Activated CD4-positive, alpha-beta memory T cell treated with anti-CD3 and anti-CD28 coated beads, Interleukin-2, amount 10 ng/mL, durations not matched to agents 7 days and 5 days (primary cell): ENCODE measurements around the gene EHD1. TPM values are rescaled to one million over a fixed set of nuclear protein-coding genes. Genes with fewer than 3 reads are reported as not detected.
A peak's percentile ranks its signal among the peaks of the same experiment; 100 is the strongest.

Experiments used
- CTCF ChIA-PET: fragments of 350-600 bp; sonication (Branson Sonifier 250); formaldehyde crosslinking; loops from one replicate; lab custom pipeline; 2021; ENCODE audit warnings: antibody characterized with exemption, inconsistent platforms; lab: Charles Lee
- POLR2A ChIA-PET: fragments of 350-600 bp; sonication (Branson Sonifier 250); formaldehyde crosslinking; loops from one replicate; lab custom pipeline; 2021; ENCODE audit warnings: antibody characterized with exemption; lab: Charles Lee
- DNase-seq: peaks from one replicate; pipeline ENCODE4 v3.0.0-alpha.2; 2020
- H3K27ac Mint-ChIP-seq: one replicate; pipeline ENCODE4 v1.8.0; 2021; ENCODE audit warnings: mild to moderate bottlenecking, mixed read lengths
- H3K27me3 Mint-ChIP-seq: one replicate; pipeline ENCODE4 v1.8.0; 2021; ENCODE audit warnings: mixed read lengths
- H3K36me3 Mint-ChIP-seq: one replicate; pipeline ENCODE4 v1.8.0; 2021; ENCODE audit warnings: low read depth, mixed read lengths
- H3K4me1 Mint-ChIP-seq: one replicate; pipeline ENCODE4 v1.8.0; 2021; ENCODE audit warnings: mixed read lengths
- H3K4me3 Mint-ChIP-seq: one replicate; pipeline ENCODE4 v1.8.0; 2021; ENCODE audit warnings: mild to moderate bottlenecking, mixed read lengths
- H3K9me3 Mint-ChIP-seq: one replicate; pipeline ENCODE4 v1.8.0; 2021; ENCODE audit warnings: mixed read lengths
- total RNA-seq, 2 experiments: library from RNA; stranded (reverse); gene quantifications; one replicate each; pipeline ENCODE4 v1.2.3, GENCODE V29; 2021

EHD1 gene
- total RNA-seq, 2 experiments from 2014 or later = 138 to 146 TPM

DNA sequence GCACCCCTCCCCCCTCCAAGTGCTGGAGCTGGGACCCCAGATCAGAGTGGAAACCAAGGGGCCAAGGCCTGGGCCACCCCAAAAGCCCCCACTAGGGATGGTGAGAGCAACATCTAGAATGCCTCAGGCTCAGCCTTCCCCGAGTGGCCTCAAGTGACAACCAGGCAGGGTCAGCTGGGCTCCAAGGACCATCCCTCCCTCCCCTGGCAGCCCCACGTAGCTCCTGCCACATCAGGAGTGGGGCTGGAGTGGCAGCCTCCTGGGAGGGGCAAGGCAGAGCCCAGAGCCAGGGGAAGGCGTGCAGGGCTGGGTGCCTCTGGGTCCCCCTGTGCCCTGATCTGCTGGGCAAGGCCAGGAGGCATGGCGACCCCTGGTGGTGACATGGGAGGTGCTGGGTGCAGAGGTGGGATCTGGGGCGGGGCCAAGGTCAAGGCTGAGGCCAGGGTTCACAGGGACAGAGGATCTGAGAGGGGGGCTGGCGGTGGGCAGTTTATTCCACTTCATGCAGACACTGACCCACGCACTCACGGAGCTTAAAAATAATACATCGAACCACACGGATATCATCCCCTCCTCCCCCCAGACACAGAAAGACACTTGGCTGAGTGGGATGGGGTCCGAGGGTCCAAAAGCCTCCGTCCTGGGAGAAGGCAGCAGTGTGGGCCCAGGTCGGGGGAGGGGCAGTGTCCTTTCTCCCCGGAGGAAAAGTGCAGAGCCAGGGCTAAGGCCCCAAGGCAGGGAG is 15.8 kb upstream of the EHD1 start:
- ChIA-PET CTCF (interaction anchor here (0.6 to 30.2 kb wide), 5 partner anchors 9 to 399 kb away, joined by 3 to 957 read pairs (median 4); partner anchors contain the start of gene CDC42BPG), POLR2A (interaction anchor here (25.5 kb wide), 1 partner anchor 37 kb away, joined by 1068 read pairs; the partner anchor contains the start of gene CDC42BPG)
- DNase-seq = peak; percentile 90
- Mint-ChIP-seq H3K4me1 (peaks cover 2% of the 10 kb centered on the region), H3K27ac (no peak overlapping the region), H3K9me3 (no peaks in the 10 kb centered on the region), H3K4me3 (no peak overlapping the region), H3K27me3 (no peaks in the 10 kb centered on the region), H3K36me3 (peaks cover 11% of the 10 kb centered on the region)

DNA sequence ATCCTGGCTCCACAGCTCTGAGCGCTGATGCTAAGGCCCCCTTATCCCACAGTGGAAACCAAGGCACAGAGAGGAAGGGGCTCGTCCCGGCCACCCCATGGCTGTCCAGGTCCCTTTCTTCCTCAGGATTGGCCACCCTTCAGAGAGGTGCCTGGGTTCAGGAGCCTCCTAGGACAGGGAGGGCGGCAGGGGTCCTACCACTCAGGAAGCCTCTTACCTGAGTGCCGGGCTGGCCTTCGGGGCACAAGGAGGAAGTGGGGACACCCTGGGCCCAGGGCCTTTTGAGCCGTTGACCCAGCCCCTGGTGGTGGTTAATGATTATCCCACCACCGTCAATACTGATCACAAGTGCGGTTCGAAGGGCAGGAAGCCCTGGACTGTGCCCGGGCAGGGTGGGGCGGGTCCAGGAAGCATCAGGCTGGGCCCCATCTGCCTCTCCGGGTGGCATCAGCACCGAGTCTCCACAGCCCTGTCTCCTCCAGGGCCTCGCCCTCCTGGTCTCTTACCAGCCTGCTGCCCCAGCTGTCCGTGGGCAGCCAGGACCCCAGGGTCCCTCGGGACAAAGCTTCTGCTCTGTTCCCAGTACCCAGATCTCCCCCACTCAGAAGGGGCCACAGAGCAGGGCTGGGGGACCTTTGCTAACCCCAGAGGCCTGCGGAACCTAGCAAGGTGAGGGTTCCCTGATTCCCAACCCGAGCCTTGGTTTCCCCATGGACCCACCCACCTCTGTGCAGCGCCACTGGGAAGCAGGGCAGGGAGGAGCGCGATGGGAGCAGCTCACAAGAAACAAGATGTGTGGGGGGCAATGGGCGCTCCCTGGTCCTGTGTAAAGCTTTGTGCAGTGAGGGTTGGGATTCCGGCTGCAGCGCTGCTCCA is 15.0 kb upstream of the EHD1 start:
- DNase-seq = no peak
- ChIA-PET POLR2A (interaction anchor here (25.5 kb wide), 1 partner anchor 36 kb away, joined by 1068 read pairs; the partner anchor contains the start of gene CDC42BPG), CTCF (interaction anchor here (0.8 to 30.2 kb wide), 3 partner anchors 8 to 38 kb away, joined by 3 to 957 read pairs (median 5); partner anchors contain the start of gene CDC42BPG)
- Mint-ChIP-seq H3K4me1 (peaks cover 2% of the 10 kb centered on the region), H3K4me3 (no peak overlapping the region), H3K27ac (no peak overlapping the region), H3K27me3 (no peaks in the 10 kb centered on the region), H3K9me3 (no peaks in the 10 kb centered on the region), H3K36me3 (peaks cover 9% of the 10 kb centered on the region)

DNA sequence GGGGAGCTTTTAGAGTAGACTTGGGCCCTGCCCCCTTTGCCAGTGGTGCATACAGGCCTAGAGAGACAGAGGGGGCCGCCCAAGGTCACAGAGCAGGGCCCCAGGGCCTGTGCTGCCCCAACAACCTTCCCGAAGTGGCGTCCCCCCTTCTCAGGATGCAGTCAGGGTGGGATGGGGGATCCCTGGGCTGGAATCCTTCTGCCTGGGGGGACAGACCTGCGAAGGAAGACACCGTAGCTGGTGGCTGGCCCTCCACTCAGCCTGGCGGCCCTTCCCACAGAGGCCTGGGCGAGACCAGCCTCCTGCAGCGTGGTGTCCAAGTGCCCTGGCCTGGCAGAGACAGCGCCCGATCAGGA is 14.4 kb upstream of the EHD1 start:
- peaks cover 7% of the 10 kb centered on the region for H3K4me1 Mint-ChIP-seq
- ChIA-PET CTCF (interaction anchor here (30.2 kb wide), 1 partner anchor 37 kb away, joined by 957 read pairs; the partner anchor contains the start of gene CDC42BPG), POLR2A (interaction anchor here (0.7 to 25.5 kb wide), 2 partner anchors 14 to 36 kb away, joined by 3 to 1068 read pairs; partner anchors contain the start of gene CDC42BPG)
- H3K36me3 Mint-ChIP-seq = peaks cover 9% of the 10 kb centered on the region
- DNase-seq = no peak
- no peaks in the 10 kb centered on the region for H3K9me3 Mint-ChIP-seq
- no peaks in the 10 kb centered on the region for H3K27me3 Mint-ChIP-seq
- no peak overlapping the region for H3K4me3 Mint-ChIP-seq
- H3K27ac Mint-ChIP-seq = no peak overlapping the region

- no peaks in the 10 kb centered on the region for H3K9me3 Mint-ChIP-seq
- ChIA-PET POLR2A (interaction anchor here (0.7 to 25.5 kb wide), 2 partner anchors 13 to 35 kb away, joined by 3 to 1068 read pairs; partner anchors contain the start of gene CDC42BPG), CTCF (interaction anchor here (30.2 kb wide), 1 partner anchor 37 kb away, joined by 957 read pairs; the partner anchor contains the start of gene CDC42BPG)
- DNase-seq = no peak
- peaks cover 8% of the 10 kb centered on the region for H3K36me3 Mint-ChIP-seq
- no peak overlapping the region for H3K4me3 Mint-ChIP-seq
- H3K27me3 Mint-ChIP-seq = no peaks in the 10 kb centered on the region
- no peak overlapping the region for H3K27ac Mint-ChIP-seq
- peaks cover 10% of the 10 kb centered on the region for H3K4me1 Mint-ChIP-seq
Observed at GRCh38 chr11:64892411-64892831, 14.0 kb upstream of the EHD1 start.

GRCh38 chr11:64891880-64892279 is 13.5 kb upstream of the EHD1 start:
- no peak overlapping the region for H3K27ac Mint-ChIP-seq
- H3K4me3 Mint-ChIP-seq = no peak overlapping the region
- H3K36me3 Mint-ChIP-seq = peaks cover 4% of the 10 kb centered on the region
- ChIA-PET POLR2A (interaction anchor here (25.5 kb wide), 1 partner anchor 35 kb away, joined by 1068 read pairs; the partner anchor contains the start of gene CDC42BPG), CTCF (interaction anchor here (30.2 kb wide), 1 partner anchor 36 kb away, joined by 957 read pairs; the partner anchor contains the start of gene CDC42BPG)
- H3K9me3 Mint-ChIP-seq = no peaks in the 10 kb centered on the region
- no peaks in the 10 kb centered on the region for H3K27me3 Mint-ChIP-seq
- peaks cover 13% of the 10 kb centered on the region for H3K4me1 Mint-ChIP-seq
- DNase-seq = no peak

DNA sequence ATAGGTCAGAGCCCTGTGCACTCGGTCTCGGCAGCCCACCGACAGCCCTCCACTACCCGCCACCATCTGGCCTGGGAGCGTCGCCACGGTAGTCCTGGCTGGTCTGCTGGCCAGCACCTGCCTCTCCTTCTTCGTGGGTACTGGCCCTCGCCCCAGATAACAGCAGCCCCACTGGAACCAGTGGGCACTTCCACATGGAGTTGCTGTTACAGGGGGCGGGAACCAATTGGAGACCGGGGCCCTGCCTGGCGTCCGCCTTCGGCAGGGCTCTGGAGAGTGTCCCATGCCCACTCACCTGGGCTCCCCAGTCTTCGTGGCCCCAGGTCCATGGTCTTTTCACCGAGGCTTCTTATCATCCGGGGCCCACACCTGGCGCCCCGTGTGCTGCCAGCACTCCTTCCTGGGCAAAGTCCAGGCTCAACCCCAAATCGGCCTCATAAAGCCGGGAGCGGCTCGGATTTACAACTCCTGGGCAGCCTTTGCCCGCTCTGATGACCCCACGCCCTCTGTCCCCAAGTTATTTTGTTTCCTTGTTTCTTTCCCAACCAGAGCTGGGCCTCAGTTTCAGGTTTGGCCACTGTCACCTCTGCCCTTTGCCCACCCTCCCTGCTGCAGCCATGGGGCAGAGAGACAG is 12.9 kb upstream of the EHD1 start:
- Mint-ChIP-seq H3K9me3 (no peaks in the 10 kb centered on the region), H3K4me1 (peaks cover 13% of the 10 kb centered on the region), H3K27ac (no peak overlapping the region), H3K36me3 (peaks cover 3% of the 10 kb centered on the region), H3K4me3 (no peak overlapping the region), H3K27me3 (no peaks in the 10 kb centered on the region)
- no peak for DNase-seq
- CTCF ChIA-PET = interaction anchor here (0.7 to 30.2 kb wide), 2 partner anchors 12 to 36 kb away, joined by 3 to 957 read pairs; partner anchors contain the start of gene CDC42BPG
- POLR2A ChIA-PET = interaction anchor here (25.5 kb wide), 1 partner anchor 34 kb away, joined by 1068 read pairs; the partner anchor contains the start of gene CDC42BPG

GRCh38 chr11:64890522-64890939 is 12.1 kb upstream of the EHD1 start:
- H3K27ac Mint-ChIP-seq = no peak overlapping the region
- no peak overlapping the region for H3K4me3 Mint-ChIP-seq
- H3K27me3 Mint-ChIP-seq = no peaks in the 10 kb centered on the region
- ChIA-PET POLR2A (interaction anchor here (1.1 to 25.5 kb wide), 2 partner anchors 34 to 112 kb away, joined by 3 to 1068 read pairs; partner anchors contain the start of gene CDC42BPG), CTCF (interaction anchor here (0.7 to 30.2 kb wide), 2 partner anchors 11 to 35 kb away, joined by 3 to 957 read pairs; partner anchors contain the start of gene CDC42BPG)
- H3K4me1 Mint-ChIP-seq = peaks cover 19% of the 10 kb centered on the region
- no peaks in the 10 kb centered on the region for H3K9me3 Mint-ChIP-seq
- no peak for DNase-seq
- peaks cover 3% of the 10 kb centered on the region for H3K36me3 Mint-ChIP-seq

GRCh38 chr11:64888729-64889511 is 10.5 kb upstream of the EHD1 start:
- CTCF ChIA-PET = interaction anchor here (0.8 to 30.2 kb wide), 4 partner anchors 10 to 33 kb away, joined by 3 to 957 read pairs (median 20); partner anchors contain the start of genes CDC42BPG and EHD1
- POLR2A ChIA-PET = interaction anchor here (1.0 to 25.5 kb wide), 4 partner anchors 10 to 152 kb away, joined by 3 to 1068 read pairs (median 5); partner anchors contain the start of genes CDC42BPG, EHD1 and SAC3D1
- Mint-ChIP-seq H3K9me3 (no peaks in the 10 kb centered on the region), H3K4me1 (peaks cover 28% of the 10 kb centered on the region), H3K36me3 (no peaks in the 10 kb centered on the region), H3K4me3 (no peak overlapping the region), H3K27me3 (no peaks in the 10 kb centered on the region), H3K27ac (no peak overlapping the region)
- DNase-seq = no peak

DNA sequence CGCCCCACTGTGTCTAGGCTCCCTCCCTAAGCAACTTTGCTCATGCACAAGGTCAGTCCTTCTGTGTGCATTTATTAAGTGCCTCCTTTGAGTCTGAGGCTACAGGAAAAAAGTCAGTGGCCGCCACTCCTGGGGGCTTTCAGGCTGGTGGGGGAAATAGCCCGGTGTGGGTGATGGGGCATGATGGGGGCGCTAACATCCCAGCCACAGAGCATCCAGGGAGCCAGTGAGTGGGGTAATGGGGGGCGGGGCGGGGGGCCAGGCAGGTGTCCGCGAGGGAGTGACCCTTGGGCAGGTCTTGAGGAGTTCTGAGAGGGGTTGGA is 9.9 kb upstream of the EHD1 start:
- CTCF ChIA-PET = interaction anchor here (0.5 to 30.2 kb wide), 11 partner anchors 9 to 127 kb away, joined by 3 to 957 read pairs (median 5); partner anchors contain the start of genes CDC42BPG, EHD1 and SF1

DNA sequence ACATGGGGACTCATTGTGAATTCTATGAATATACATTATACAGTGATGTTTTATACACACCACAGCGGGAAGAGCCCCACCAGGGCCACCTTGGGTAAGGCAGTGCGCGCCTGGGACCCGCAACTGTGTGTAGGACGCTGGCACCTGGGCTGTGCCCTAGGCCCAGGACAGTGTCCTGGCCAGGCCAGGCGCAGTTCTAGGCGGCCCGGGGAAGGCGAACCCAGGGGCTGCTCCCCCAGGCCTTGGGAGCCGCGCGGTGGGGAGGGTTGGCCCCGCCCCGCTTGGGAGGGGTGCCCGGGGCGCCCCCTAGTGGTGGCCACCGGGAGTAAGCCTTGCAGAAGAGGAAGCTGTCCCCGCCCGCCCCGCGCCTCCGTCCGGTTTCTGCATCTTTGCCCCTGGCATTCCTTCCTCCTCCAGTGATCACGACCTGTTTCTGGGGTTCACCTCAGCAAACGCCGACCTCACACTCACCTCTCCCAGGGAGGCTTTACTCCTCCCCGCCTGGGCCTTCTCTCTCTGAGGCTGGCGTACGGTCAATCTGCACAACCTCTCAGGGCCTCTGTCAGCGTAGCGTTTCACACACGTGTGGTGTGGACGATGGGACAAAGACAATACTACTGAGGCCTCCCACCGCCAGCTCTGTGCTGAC is 9.5 kb upstream of the EHD1 start:
- POLR2A ChIA-PET = interaction anchor here (0.5 to 25.5 kb wide), 6 partner anchors 8 to 153 kb away, joined by 3 to 1068 read pairs (median 5); partner anchors contain the start of genes CDC42BPG, EHD1 and SAC3D1
- CTCF ChIA-PET = interaction anchor here (0.5 to 30.2 kb wide), 12 partner anchors 9 to 127 kb away, joined by 3 to 957 read pairs (median 4); partner anchors contain the start of genes CDC42BPG, EHD1 and SF1
- H3K4me3 Mint-ChIP-seq = peak overlapping the region; percentile 66
- no peaks in the 10 kb centered on the region for H3K27me3 Mint-ChIP-seq
- no peaks in the 10 kb centered on the region for H3K9me3 Mint-ChIP-seq
- H3K4me1 Mint-ChIP-seq = peaks cover 28% of the 10 kb centered on the region
- H3K27ac Mint-ChIP-seq = peak overlapping the region; percentile 83
- no peaks in the 10 kb centered on the region for H3K36me3 Mint-ChIP-seq
- peak; percentile 88 for DNase-seq

More for the DNA sequence above, 9.9 kb upstream of the EHD1 start:
- no peak for DNase-seq
- no peaks in the 10 kb centered on the region for H3K9me3 Mint-ChIP-seq
- H3K27ac Mint-ChIP-seq = peak overlapping the region; percentile 83
- no peaks in the 10 kb centered on the region for H3K36me3 Mint-ChIP-seq
- H3K27me3 Mint-ChIP-seq = no peaks in the 10 kb centered on the region
- POLR2A ChIA-PET = interaction anchor here (0.5 to 25.5 kb wide), 6 partner anchors 9 to 152 kb away, joined by 3 to 1068 read pairs (median 5); partner anchors contain the start of genes CDC42BPG, EHD1 and SAC3D1
- H3K4me1 Mint-ChIP-seq = peaks cover 28% of the 10 kb centered on the region
- peak overlapping the region; percentile 66 for H3K4me3 Mint-ChIP-seq
